AG09309 (cell line): ENCODE data around the gene SPAG7.
A peak's percentile ranks its signal among the peaks of the same experiment; 100 is the strongest.

Source experiments
- DNase-seq: peaks from one replicate; pipeline ENCODE4 v3.0.0-alpha.2; 2010; ENCODE audit warnings: low read depth
- H3K4me3 ChIP-seq: 2 replicates; pipeline ENCODE4 v1.5.1; 2011; ENCODE audit warnings: mild to moderate bottlenecking, low read depth, low read length, moderate library complexity; ENCODE audit not compliant: control insufficient read depth
- TF ChIP-seq, protein P1 (sequence below): IDR thresholded peaks from 2 replicates; pipeline ENCODE4 v1.5.1; 2011; ENCODE audit warnings: mild to moderate bottlenecking, low read depth, low read length, inconsistent platforms; ENCODE audit not compliant: insufficient read depth, control insufficient read depth; ENCODE audit errors: missing control alignments

The SPAG7 gene

DNA sequence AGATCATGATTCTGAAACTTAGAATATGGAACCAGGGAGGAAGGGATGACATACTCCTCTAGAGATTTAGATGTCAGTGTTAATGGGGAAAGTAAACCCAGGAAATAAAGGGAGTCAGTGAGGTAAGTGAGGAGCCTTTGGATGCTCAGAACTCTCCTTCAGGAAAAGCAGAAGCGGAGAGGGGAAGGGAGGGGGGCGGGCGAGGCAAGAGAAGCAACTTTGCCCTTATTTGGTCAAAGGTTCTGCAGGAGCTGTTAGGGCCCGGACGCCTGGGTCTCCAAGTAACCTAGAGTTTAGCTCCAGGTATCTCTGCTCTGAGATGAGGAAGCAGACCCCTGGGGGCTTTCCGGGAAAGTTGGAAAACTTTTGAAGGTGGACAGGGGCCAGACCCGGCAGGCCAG lies 20.6 kb downstream of the SPAG7 start:
- H3K4me3 ChIP-seq = peak overlapping the region; percentile 88
- TF ChIP-seq, protein P1, sequence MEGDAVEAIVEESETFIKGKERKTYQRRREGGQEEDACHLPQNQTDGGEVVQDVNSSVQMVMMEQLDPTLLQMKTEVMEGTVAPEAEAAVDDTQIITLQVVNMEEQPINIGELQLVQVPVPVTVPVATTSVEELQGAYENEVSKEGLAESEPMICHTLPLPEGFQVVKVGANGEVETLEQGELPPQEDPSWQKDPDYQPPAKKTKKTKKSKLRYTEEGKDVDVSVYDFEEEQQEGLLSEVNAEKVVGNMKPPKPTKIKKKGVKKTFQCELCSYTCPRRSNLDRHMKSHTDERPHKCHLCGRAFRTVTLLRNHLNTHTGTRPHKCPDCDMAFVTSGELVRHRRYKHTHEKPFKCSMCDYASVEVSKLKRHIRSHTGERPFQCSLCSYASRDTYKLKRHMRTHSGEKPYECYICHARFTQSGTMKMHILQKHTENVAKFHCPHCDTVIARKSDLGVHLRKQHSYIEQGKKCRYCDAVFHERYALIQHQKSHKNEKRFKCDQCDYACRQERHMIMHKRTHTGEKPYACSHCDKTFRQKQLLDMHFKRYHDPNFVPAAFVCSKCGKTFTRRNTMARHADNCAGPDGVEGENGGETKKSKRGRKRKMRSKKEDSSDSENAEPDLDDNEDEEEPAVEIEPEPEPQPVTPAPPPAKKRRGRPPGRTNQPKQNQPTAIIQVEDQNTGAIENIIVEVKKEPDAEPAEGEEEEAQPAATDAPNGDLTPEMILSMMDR = no peak
- DNase-seq = no peak

DNA sequence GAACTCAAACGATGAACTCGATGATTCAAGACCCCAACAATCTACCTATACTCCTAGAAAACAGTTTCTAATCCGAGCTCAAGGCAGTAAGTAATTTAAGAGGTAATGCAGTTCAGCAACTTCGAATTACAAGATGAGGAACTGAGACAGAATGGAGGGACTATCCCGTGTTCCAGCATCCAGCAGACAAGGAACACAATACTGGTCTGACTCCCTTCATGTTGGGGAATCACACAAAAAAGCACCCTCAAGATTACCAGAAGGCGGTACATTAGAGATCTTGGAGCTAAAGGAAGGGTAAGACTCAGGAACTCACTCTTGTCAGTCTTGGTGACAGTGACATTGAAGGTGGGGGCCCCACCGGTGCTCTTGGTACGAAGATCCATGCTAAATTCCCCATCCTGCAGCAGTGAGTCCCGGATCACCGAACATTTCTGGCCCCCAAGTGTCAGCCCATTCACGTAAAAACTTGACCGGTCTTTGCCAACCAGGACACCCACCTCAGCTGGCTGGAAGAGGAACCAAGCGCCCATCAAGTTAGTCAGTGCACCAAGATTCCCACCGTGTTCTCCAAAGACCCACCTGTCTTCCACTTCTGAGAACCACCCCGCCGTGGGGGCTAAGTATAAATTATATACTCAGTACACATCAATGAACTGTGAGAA lies 21.2 kb downstream of the SPAG7 start:
- no peak for DNase-seq
- TF ChIP-seq, protein P1 = no peak
- H3K4me3 ChIP-seq = peak overlapping the region; percentile 88

DNA sequence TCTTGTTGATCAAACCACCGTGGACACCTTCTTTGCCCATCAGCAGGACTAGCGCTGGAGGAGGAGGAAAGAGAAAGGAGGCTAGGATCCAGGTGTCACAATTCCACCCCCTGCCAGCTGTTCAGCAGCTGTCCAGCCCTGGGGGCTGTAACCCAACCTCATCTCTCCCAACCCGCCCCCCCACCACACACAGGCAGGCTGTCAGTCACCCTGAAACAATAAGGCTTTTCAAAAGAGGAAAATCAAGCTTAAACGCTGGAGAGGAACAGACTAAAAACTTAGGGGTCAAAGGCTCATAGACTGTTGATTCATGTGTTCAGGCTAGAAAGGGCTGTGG lies 21.7 kb downstream of the SPAG7 start:
- TF ChIP-seq, protein P1 = no peak
- H3K4me3 ChIP-seq = peak overlapping the region; percentile 88
- no peak for DNase-seq

DNA sequence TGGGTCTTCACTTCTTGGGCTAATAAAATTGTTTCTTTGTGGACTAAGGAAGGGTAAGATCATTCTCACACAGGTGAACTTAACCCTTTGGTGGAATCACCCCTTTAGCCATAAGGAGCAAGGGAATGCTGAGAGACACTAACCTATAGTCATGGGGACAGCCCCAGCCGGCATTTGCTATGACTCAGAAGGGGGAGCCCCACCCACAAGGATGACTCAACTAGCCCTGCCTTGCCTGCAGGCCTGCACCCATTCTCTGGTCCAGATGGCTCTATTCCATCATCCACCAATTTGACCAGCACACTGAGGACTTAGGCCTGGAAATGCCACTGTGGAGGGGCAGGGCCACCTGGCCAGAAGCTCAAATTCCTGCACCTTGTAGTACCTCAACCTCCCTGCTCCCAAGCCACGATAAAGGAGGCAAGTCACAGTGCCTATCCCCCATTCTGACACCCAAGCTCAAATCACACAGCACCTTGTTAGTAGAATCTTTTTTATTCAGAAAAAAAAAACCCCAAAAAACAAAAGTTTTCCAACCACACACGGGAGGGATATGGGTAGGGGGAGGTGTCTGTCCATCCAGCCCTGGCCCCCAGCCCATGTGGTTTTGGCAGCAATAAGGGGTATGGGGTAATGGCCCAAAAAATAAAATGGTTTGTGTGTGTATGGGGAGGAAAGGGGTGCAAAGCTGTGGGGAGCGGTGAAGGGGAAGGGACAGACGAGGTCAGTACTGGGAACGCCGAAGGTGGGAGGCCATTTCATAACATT lies 22.3 kb downstream of the SPAG7 start:
- TF ChIP-seq, protein P1 = no peak
- peak; percentile 73 for DNase-seq
- H3K4me3 ChIP-seq = peak overlapping the region; percentile 88

DNA sequence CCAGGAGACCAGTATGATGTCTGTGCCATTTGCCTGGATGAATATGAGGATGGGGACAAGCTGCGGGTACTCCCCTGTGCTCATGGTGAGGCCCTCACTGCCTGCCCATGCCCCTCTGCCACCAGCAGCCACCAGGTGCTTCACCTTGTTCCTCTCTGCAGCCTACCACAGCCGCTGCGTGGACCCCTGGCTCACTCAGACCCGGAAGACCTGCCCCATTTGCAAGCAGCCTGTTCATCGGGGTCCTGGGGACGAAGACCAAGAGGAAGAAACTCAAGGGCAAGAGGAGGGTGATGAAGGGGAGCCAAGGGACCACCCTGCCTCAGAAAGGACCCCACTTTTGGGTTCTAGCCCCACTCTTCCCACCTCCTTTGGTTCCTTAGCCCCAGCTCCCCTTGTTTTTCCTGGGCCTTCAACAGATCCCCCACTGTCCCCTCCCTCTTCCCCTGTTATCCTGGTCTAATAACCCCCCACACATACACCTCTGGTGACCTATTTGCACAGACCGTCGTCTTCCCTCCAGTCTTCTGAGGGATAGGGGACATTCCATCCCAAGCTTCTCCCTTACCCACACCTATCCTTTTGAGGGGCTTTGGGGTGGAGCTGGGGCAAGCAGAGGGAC lies 23.0 kb downstream of the SPAG7 start:
- TF ChIP-seq, protein P1 = no peak
- no peak for DNase-seq
- H3K4me3 ChIP-seq = peak overlapping the region; percentile 21

DNA sequence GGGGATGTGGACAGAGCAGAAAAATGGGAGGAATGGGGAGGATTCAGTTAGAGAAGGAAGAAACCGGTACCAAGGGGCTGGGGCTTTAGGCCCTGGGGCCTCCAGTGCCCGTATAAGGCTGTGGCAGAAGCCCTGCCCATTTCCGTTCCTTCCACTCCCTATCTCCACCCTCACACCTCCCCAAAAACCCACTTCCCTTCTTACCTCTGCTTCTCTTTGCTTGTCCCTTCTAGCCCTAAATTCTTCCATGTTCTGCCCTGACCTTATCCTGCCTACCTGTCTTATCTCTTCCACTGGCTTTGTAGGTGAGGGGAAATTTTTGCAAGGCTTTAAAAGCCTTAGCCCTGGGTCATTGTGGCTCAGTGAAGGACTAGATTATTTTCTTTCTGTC lies 23.5 kb downstream of the SPAG7 start:
- DNase-seq = no peak
- TF ChIP-seq, protein P1 = no peak
- no peak overlapping the region for H3K4me3 ChIP-seq
